GM21447 (cell line): ENCODE data around the gene VTN.

Experiments
- ATAC-seq: cut with Tn5 transposase; IDR thresholded peaks from one replicate; pipeline ENCODE4 v1.9.1; 2021; ENCODE audit not compliant: unreplicated experiment

VTN gene, protein sequence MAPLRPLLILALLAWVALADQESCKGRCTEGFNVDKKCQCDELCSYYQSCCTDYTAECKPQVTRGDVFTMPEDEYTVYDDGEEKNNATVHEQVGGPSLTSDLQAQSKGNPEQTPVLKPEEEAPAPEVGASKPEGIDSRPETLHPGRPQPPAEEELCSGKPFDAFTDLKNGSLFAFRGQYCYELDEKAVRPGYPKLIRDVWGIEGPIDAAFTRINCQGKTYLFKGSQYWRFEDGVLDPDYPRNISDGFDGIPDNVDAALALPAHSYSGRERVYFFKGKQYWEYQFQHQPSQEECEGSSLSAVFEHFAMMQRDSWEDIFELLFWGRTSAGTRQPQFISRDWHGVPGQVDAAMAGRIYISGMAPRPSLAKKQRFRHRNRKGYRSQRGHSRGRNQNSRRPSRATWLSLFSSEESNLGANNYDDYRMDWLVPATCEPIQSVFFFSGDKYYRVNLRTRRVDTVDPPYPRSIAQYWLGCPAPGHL

DNA sequence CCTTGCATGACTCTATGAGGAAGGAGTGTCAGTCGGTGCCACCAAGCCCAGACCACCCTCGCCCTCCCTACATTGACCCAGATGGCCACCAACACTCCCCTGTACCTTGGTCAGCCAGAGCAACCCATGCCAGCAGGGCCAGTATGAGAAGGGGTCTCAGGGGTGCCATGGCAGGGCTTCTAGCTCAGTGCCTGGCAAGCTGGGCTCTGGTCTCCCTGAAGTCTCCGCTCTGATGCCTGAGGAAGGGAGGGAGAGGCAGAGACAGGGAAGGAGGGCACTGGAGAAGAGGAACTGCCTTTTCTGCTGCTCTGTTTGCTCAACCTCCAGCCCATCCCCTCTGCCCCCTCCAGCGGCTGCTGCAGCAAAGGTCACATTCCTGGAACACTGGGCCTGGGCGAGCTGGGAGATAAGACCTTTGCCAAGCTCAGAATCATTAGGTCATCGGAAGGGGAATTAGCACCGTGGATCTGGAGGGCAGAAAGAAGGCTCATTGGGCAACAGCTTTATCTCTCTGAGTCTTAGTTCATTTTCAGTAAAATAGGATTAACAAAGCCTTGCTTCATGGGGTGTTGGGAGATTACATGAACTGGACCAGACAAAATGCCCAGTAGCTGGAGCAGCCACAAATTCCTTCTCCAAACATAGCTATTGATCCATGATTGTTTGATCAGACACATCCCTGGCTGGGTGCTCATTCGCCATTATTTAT lies at the start of gene VTN:
VTN (minus strand) TSS at position 273 of the 709 bp plus-strand sequence; CDS start at position 169, 104 bp downstream.
- ATAC-seq: no peak

- no peak for ATAC-seq
Observed at GRCh38 chr17:28416703-28417311, 46.7 kb upstream of the VTN start.

DNA sequence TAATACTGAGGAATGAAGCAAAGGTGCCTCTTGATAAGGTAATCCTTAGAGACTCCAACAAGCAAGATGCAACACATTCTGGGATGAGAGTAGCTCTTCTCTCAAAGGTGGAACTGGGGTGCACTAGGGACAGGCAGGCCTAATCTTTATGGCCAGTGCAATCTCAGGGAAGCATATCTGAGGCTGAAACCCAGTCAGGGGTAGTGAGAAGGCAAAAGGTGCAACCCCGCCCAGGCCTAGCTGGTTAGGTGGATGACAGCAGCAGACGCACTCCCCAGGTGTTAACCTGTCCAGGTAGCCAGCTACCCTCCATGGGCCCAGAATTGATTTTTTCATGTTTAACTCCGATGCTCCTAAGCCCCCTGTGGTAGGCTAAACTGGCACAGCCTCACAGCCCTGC lies 45.8 kb upstream of the VTN start:
- no peak for ATAC-seq

DNA sequence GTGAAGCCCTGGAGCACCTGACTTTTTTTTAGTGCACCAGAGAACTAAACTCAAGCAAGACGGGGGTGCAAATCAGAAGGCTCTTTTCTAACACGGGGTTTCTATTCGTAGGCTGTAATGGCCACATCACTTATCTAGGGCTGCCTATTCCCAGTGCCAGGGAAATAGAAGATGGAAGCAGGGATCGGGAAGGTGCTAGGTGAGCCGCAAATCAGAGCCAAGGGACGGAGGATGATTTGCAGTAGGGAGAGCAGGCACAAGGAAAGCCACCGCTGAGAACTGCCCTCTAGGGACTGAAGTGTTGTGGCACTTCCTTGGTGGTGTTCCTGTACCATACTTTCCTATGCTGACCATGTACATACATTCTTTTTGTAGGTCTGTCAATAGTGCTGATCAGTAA lies 43.7 kb upstream of the VTN start:
- ATAC-seq: no peak

- no peak for ATAC-seq
Observed at GRCh38 chr17:28412099-28412498, 42.0 kb upstream of the VTN start.

DNA sequence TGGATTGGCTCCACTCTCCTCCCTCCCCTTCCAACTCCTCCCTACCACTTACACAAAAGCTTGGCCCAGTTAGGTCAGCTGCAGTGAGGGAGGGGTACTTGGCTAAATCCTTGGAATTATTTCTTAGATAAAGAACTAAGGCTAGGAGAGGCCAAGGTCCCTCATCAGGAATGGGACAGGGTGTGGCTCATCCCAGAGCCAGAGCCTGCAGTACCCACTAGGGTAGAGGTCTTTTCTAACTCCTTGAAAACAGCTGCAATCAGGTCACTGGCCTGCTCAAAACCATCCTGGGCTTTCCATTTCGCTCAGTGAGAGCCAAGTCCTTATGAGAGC lies 37.8 kb upstream of the VTN start:
- no peak for ATAC-seq

DNA sequence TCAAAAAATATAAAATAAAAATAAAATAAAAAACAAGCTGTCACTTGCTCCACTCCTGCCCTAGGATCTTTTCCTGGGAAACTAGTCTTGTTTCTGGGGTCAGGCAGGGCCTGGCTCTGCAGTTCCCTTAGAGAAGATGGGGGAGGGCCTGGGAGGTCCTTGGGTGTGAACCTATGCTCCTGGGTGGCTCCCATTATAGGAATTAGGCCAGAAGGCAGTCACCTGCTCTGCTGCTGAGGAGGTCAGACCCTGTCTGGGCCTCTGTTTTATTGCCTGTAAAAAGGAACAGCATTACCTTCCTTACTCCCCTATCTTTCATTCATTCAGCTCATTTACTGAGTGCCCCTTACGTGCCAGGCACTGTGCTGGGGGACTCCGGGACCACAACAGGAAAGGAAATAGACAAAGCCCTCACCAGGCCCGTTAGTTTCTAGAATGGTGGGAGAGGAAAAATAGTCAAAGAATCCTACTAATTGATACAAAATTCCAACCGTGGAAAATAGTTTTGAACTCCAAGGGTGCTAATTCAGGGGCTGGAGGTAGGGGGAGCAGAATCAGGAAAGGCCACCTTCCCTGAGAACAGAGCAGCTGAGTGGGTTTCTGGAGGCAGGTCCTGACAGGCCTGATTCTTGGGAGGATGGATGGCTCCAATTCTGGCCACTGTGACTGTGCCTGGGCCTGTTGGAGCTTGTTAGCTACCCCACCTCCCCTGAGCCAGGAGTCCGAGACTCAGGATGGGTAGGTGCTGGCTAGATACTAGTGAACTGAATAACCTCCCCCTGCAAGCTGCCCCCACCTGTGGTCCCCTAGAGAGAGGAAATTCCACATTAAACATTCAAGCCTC lies 37.2 kb upstream of the VTN start:
- ATAC-seq: no peak

DNA sequence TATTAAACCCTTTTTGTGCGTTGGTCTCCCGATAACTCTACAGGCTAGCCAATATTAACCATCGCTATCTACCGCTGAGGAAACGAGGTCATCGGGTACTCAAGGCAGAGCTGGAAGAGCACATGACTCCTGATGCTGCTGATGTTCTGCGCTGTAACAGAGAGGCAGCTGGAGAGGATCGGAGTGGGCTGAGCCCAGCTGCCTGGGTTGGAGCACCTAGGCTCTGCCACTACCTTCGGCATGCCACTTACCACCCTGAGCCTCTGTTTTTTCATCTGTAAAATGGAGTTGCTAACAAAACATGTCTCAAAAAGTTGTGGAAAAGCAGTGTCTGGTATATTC lies 36.3 kb upstream of the VTN start:
- ATAC-seq: no peak

GRCh38 chr17:28405632-28406472 lies 35.7 kb upstream of the VTN start, which contains the start of gene SLC46A1:
SLC46A1 (minus strand) TSS chr17:28406212; CDS start chr17:28406114, 98 bp downstream.
- peak; percentile 54 for ATAC-seq

- no peak for ATAC-seq
Observed at GRCh38 chr17:28404812-28405570, 34.9 kb upstream of the VTN start.

DNA sequence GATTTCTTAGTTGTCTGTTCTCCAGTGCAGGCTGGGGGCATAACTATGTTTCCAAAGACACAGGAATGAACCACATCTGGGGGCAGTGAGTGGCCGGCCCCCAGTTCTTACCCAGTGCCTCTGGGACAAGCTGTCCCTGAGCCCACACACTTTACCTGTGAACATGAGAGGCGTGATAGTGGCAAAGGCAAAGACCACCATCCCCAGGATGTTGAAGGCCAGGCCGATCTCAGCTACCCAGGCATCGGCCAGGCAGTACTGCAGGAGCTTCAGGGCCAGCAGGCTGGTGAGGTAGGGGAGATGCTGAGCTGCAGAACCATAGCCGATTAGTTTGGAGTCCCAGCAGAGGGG lies 34.3 kb upstream of the VTN start:
- ATAC-seq: no peak

GRCh38 chr17:28404007-28404406 lies 33.9 kb upstream of the VTN start:
- ATAC-seq: no peak

- ATAC-seq: no peak
Observed at GRCh38 chr17:28402844-28403243, 32.7 kb upstream of the VTN start.

- no peak for ATAC-seq
Observed at GRCh38 chr17:28402224-28402630, 32.1 kb upstream of the VTN start.

DNA sequence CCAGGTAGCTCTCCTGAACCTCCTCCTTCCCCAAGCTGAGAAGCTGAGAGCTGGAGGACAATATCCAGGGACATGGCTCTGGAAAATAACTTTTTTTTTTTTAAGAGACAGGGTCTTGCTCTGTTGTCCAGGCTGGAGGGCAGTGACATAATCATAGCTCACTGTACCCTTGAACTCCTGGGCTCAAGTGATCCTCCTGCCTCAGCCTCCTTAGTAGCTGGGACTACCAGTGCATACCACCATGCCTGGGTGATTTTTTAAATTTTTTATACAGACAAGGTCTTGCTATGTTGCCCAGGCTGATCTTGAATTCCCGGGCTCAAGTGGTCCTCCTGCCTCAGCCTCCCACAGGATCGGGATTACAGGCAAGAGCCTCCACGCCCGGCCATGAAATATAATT lies 29.7 kb upstream of the VTN start:
- no peak for ATAC-seq

GRCh38 chr17:28398280-28398981 lies 28.3 kb upstream of the VTN start:
- ATAC-seq: no peak

DNA sequence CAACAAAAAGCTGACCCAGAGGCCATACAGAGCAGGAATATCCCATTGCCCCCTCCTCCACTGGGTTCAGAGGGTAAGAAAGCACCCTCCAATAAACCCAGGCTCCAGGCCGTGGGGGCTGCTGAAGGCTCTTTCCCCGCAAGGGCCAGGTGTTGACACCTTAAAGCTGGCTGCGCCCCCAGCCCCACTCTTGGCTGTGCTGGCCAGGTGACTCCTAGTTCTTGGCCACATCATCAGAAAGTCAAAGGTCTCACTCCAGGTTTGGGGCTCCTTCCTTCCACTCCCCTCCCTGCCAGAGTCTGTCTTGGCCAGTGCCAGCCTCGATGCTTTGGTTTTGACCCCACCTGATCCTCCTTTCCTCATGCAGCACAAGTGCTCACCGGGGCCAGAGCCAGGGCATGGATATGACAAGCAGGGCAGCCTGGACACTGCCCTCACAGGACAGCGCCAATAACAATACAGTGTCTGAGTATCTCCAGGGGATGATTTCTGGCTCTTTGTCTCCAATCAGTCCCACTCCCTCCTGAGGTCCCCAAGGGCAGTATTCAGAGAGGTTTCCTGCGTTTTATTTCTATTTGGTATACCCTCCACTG lies 27.7 kb upstream of the VTN start:
- no peak for ATAC-seq

GRCh38 chr17:28397275-28397674 lies 27.2 kb upstream of the VTN start:
- no peak for ATAC-seq
